HG02678 (cell line): ENCODE results near the gene DUSP28.
A peak's percentile ranks its signal among the peaks of the same experiment; 100 is the strongest.
"Not testable (repeated sequence)": the region's sequence is repeated elsewhere in the genome, so short reads cannot be mapped to it uniquely, and the experiment has no call there.

ENCODE experiments used
- ATAC-seq: cut with Tn5 transposase; IDR thresholded peaks from one replicate; pipeline ENCODE4 v1.9.1; 2021; ENCODE audit warnings: mild to moderate bottlenecking, moderate library complexity; ENCODE audit not compliant: unreplicated experiment

DUSP28 gene, protein sequence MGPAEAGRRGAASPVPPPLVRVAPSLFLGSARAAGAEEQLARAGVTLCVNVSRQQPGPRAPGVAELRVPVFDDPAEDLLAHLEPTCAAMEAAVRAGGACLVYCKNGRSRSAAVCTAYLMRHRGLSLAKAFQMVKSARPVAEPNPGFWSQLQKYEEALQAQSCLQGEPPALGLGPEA

DNA sequence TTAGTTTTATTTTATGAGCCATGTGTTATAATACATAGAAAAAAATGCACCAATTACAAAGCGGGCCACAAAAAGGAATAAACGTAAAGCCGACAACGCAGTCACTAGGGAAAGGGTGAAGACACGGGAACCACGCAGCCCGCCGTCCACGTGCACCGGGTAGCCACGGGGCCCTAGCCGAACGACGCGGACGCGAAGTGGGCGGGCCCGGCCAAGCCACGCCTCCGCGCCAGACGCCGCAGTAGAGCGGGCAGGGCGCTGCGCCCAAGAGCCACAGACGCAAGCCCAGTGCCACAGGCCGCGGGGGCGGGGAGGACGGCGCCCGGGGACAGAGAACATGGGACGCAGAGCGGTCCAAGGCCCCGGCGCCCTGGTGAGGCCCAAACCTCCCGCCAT is at the start of gene DUSP28:
Gene DUSP28 (plus strand): TSS at position 274 of the 396 bp plus-strand sequence. CDS start 328 bp downstream, outside the sequence.
- peak; percentile 58 for ATAC-seq

DNA sequence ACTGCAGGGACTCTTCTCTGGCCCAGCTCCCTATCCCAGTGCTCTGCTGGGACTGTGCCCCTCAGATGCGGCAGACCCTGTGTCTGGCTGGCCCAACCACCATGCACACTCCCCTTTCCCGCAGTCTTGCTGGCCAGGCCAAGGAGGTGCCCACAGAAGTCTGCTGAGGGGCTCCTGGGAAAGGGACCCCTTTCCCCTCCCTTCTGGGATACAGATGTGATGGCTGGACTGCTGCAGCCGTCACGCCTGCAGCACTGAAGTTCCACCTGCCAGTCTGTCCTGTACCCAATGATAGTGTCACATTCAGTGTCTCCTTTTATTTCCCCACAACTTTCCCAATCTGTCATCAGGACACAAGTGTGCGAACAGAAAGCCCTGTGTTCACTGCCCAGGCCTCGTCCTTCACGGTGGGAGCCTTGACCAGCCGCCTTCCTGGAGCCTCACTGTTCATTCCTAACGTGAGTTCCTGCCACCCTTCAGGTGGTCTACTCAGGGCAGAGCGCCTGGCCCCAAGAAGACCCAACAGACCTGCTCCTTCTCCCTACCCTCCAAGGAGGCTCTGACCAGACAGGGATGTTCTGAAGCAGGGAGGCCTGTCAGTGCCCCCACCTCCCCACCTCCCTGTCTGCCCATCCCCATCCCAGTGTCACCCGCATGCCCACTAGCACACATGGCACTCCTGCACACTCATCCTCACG is 49.5 kb upstream of the DUSP28 start:
- ATAC-seq, result no peak

DNA sequence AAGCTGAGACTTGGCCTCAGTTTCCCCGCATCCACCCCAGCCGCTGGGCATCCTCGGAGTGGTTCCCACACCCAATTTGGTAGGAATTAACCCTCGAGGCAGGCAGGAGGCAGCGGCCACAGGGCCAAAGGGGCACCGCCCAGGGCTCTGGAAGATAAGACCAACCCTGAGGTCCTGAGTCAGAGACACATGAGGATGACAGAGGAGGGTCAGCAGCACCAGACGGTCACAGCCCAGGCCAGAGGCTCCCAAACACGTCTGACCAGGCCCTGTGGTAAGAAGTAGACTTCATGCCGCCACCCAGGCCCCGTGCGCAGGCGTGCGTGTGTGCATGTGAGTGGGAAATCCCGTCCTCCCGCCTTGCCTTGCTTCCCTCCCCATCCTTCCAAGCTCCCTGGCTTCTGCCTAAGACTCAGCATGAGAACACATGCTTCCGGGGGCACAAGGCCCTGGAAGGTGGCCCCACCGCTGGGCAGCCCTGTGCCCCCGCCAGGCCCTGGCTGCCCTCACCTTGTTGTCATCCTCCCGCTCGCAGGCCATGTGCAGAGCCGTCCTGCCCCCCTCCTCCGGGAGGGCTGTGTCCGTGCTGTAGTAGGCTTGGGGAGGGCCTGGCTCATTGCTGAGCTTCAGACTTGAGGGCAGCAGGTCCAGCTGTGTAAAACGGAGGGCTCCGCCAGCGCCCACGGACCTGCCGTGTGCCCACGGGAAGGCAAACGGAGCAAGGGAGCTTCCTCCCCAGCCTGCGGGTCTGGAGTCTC is 48.6 kb upstream of the DUSP28 start:
- no peak for ATAC-seq

DNA sequence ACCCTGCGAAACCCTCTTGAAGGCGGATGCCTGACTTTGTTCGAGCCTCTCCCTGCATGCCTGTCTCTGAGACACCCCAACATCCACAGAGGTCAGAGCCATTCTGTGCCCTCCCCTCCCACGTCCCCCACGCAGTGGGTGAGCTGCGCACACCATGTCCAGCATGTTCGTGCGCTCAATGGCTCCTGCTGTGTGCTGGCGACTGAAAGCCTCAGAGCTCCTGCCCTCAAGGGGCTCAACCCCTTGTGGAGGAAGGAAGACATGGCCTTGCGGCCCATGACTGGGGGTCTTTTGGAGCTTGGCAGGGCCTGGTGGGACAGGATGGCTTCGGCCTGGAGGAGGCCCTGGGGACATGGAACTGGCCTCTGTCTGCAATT is 48.1 kb upstream of the DUSP28 start:
- no peak for ATAC-seq

DNA sequence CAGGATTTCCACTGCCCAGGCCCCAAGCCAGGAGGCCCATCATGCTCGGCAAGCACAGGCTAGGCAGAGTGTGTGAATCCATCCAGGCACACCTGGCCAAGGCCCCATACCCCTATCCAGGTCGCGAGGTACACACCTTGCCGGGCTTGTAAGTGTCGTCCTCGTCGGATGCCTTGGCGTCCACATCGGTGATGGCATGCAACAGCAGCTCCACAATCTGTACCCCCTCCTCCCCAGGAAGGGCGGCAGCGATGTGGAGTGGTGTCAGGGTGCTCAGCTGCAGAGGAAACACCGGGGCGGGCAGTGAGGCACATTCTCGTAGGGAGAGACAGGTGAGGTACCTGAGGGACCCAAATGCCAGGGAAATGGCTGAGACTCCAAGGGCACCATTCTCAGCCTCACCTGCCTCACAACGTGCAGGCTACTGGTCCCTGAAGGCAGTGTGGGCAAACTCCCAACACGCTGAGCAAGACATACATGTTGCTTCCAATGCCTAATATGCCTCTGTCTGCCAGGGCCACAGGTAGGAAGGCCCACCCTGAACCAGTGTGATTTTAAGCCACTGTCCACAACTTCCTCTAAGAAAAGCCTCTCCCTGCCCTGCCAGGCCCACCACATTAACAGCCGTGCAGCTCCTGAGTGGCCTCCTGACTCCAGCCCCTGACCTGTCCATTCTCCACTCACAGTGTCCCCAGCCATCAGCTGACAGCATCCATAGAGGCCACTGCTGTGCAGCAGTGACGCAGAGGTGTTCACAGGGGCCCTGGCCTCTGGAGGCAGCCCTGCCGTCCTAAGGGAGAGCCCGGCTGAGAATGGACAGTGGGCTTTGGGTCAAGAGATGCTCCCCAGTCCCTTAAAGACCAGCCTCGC is 47.3 kb upstream of the DUSP28 start:
- no peak for ATAC-seq

DNA sequence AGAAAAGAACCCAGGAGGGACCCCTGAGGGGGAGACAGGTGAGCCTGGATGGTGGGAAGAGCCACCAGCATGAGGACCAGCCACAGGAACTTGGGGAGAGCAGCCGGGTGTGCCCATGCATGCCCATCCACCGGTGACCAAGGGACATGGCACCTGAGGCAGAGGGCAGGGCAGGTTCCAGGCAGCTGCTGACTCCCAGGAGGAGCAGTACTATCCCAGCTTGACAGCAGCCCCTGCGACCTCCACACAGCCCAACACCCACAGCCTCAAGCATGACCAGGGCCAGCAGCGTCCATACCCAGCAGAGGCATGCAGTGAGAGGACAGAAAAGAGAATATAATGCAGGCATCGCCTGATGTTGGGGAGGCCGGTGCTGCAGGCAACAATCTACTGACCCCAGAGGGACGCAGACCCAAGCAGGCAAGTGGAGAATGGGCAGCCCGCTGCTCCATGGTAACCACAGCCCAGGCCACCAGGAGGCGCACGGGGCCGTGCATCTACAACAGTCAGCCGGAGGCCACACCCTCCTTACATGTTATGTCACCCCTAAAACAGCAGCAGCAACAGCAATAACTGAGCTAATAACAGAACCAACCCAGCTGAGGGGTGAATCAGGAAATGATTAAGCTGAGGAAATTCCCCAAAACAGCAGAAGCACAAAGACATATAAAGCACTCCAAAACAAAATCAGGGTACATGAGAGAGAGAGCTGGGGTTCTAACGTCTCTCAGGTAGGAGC is 46.4 kb upstream of the DUSP28 start:
- peak; percentile 96 for ATAC-seq

DNA sequence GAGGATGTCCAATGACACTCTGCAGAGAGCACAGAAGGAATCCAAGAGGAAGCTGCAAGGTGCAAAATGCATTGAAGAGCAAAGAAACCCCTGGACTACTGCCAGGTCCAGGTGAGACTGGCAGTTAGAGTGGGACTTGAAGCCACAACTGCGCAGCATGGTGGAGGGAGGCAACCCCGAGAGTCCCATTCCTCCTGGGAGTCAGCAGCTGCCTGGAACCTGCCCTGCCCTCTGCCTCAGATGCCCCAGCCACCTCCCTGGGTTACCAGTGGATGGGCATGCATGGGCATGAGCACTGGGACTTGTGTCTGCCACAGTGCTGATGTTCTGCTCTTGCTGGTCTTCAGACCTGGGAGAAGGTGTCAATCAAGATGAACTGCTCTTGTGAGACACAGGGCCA is 45.5 kb upstream of the DUSP28 start:
- no peak for ATAC-seq

DNA sequence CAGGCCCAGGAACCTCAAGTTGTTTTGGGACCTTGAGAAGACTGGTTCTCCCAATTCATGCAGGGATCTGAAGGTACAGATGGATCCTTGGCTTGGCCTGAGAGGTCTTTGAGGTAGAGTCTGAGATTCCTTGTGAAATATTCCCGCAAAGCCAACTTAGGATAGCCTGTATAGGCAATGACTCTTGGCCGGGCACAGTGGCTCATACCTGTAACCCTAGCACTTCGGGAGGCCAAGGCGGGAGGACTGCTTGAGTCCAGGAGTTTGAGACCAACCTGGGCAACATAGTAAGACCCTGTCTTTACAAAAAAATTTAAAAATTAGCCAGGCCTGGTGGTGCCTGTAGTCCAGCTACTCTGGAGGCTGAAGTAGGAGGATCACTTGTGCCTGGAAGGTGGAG is 42.8 kb upstream of the DUSP28 start:
- no peak for ATAC-seq

DNA sequence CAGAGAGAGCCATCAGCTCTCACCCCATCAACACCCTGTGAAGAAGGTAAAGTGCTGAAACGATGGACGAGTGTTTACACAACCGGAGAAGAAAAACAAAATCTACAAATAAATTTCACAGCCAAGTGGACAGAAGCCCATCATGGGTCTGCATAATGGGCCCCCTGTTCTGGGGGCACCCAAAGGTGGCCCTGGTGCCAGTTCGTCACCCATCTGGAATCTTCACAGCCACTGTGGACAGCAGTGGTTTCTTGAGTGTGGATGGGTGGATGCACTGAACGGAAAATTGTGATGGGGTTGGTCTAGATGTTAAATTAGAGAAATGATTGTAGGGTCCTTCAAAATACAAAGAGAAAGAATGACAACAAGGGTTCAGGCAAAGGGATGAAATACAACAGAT is 41.2 kb upstream of the DUSP28 start:
- no peak for ATAC-seq

DNA sequence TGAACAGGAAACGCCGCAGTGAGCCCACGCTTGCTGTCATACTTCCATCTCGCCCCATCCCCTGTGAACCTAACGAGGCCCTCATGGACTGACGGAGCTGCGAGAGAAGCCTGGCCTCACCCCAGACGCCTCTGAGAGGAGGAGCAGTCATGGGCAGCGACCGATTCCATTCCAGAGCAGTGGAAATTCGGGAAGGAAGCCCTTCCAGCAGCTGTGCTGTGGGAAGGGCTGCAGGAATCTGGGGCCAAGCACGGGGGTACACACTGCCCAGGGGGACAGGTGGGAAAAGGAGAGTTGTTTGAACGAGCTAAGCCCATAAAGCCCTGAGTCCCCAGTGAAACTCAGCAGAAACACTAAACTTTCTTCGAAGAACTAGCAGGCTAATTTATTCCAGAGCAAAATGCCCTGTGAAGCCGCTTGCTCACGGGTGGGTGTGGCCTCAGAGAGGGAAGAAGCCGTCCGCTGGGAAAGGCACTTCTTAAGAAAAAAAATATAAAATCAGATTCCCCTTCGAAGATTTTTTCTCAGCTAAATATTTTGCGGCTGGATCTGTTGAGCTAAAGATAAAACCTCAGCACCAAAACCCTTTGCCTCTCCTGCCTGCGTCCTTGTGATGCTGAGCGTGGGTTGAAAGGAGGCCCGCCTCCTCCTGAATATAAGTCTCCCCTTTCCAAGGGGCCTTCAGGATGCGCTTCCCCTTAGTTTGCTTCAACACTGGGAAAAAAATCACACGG is 40.6 kb upstream of the DUSP28 start:
- ATAC-seq, result no peak

DNA sequence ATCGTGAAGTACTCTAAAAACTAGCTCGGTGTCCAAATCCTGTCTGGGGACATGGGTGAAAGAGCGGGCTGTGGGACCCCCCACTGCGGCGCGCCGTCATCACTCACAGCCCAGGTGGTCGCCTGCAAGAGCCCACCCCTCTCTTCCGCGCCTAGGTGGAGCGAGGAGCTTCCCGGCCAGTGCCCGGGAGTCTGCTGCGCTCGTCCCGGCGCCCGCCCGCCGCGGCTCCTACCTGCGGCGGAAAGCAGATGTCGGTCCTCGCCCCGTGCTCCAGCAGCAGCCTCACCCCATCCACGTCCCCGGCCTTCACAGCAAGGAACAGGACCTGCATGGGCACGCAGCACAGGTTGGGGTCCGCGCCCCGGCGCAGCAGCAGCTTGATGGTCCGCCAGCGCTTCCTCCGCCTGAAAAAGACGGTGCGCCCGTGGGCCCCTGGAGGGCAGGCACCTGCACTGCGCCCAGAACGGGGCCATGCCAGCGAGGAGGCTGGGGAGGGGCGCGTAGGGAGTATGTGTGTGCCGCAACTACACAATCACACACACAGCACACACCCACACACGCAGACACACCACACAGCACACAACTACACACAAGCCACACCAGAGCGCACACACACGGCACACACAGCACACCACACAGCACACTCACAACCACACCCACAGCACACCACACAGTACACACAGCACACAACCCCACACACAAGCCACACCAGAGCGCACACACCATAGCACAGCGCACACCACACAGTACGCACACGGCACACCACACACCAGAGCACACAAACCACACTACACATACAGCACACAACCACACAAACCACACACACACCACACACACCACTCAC is 39.8 kb upstream of the DUSP28 start:
- ATAC-seq, result no peak

DNA sequence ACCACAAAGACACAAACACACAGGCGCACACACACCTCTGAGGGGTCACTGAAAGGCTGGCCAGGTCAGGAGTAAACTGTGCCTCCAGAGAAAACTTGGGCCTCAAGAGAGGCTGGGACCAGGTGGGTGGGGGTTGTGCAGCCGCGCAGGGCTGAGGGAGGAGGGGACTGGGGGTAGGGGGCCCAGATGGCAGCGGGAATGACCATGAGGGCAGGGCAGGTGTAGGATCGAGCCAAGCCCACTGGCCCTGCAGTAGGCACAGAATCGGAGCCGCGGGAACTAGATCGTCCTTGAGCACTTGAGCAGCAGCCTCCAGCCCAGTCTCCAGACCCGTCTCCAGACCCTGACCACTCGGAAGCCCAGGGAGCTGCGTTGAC is 39.2 kb upstream of the DUSP28 start:
- no peak for ATAC-seq

DNA sequence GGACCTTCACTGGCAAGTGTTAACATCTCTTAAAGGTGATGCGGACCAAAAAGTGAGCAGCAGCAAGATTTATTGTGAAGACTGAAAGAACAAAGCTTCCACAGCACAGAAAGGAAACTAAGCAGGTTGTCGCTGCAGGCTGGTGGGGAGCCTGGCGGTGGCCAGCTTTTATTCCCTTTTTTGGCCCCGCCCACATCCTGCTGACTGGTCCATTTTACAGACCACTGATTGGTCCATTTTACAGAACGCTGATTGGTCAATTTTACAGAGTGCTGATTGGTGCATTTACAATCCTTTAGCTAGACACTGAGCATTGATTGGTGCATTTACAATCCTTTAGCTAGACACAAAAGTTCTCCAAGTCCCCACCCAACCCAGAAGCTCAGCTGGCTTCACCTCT is 38.3 kb upstream of the DUSP28 start:
- ATAC-seq, result not testable (repeated sequence)

DNA sequence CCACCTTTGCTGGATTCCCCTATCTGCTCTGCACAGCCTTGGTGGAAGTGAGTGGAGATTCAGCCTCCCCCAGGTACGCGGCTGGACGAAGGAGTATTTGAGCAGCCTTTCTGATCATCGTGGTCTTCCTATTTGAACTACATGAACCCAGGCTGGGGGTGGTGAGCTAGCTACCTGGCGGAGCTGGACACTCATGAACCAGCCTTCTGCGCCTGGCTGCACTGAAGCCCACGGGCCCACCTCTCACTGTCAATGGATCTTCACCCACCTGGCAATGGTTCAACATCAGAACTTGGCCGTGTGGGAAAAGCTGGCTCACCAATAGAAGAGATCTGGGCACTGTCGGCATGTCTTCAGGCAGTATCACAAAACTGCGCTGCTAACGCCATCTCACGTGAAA is 37.8 kb upstream of the DUSP28 start:
- no peak for ATAC-seq

DNA sequence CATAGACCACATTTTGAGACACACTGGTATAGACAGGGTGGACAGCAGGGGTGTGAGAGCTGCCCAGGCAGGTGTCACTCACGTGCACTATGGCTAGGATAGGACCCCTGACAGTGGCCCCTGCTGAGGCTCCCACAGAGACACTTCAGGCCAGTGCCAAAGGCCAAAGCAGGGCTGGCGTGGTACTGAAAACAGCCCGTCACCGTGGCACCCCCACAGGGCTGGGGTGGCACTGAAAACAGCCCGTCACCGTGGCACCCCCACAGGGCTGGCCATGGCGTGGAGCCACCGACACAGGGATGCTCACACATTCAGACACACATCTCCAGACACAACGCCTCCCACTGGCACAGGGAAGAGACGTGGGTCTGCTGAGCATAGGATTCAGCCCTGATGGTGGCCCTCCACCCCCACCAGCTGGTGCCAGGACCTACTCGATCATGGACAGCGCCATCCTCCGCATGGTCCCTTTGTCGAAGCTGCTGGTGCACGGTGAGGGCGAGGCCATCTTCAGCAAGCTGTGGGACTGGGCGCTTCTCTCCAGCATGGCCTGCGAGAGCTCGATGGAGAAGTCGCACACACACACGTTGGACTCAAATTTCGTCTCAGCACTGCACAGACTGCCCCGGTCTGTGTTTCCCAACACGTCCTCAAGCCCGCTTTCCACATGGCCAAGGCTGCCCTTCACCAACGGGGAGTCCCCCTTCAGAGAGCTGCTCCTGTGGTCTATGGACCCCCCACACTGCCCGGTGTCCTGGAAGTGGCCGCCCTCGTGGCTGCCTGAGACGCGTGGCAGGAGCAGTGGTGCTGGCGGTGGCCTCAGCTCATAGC is 36.5 kb upstream of the DUSP28 start:
- ATAC-seq, result no peak

DNA sequence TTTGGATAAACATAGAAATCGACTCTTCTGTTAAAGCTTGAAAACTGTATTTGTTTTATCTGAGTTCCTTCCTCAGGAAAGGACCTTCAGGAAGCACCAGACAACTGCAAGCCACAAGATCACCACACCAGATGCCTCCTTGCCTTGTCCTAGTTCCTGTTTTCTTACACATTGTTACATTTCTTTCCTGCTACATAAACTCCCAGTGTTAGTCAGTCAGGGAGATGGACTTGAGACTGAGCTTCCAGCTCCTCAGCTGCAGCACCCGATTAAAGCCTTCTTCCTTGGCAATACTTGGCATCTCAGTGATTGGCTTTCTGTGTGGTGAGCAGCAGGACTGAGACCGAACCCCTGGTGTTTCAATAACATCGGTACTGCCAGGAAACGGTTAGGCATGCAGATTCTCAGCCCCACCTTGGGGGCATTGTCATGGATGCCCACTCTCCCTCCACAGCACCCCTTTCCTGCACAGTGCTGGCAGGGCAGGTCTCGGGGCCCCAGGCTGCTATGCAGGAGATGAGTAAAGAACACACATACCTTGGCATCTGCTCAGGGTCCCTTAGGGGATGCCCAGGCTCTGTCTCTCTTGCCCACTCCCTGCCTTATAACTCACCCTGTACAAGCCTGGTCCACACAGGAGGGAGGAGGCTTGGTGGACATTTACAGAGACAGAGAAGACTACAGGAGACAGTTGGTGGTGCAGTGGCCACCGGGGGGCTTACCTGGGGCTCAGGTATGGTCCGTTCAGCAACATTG is 35.0 kb upstream of the DUSP28 start:
- ATAC-seq, result no peak

DNA sequence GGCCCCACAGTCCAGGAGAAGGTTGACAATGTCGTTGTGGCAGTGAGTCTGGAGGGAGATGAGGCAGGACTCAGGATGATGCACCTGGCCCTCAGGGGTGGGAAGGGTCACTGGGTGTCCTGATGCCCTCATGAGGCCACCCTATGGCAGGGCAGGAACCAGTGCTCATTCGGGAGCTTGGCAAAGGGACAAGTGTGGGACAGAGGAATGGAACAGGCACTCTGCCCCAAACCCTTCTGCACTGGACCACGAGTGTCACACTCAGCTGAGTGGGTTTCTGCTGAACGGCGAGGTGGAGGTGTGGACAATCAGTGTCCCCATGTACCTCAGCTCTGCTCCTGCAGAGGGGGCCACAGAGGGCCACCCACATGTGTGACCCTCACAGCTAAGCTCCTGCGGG is 34.4 kb upstream of the DUSP28 start:
- ATAC-seq, result no peak
